ENCODE data around the gene SLC3A2. TPM values are rescaled to one million over a fixed set of nuclear protein-coding genes. Genes with fewer than 3 reads are reported as not detected.
A peak's percentile ranks its signal among the peaks of the same experiment; 100 is the strongest.

Gene SLC3A2
- total and polyA plus RNA-seq, 2 of the 13 experiments (the other 11 are each of a cell fraction or from before 2014, with no cell fraction given): 213 to 226 TPM

- TF ChIP-seq SETDB1 (CRISPR knock-in tag; IDR thresholded peaks at IDR 0.05; ENCODE audit: borderline replicate concordance): no peak
- TF ChIP-seq ZNF557 (CRISPR knock-in tag; IDR thresholded peaks at IDR 0.05): peak; percentile 90
- TF ChIP-seq ZGPAT (CRISPR knock-in tag; IDR thresholded peaks at IDR 0.05): peak; percentile 91
- TF ChIP-seq ZNF597 (CRISPR knock-in tag; IDR thresholded peaks at IDR 0.05): no peak
- TF ChIP-seq CERS6 (CRISPR knock-in tag; IDR thresholded peaks at IDR 0.05): peak; percentile 89; the same call in 1 of the 2 replicates
- peak; percentile 95; the same call in 1 of the 2 replicates for TF ChIP-seq ZNF704 (CRISPR knock-in tag; IDR thresholded peaks at IDR 0.05; ENCODE audit: borderline replicate concordance)
- no peak for TF ChIP-seq CHCHD3 (CRISPR knock-in tag; IDR thresholded peaks at IDR 0.05)
- TF ChIP-seq NR3C1 (CRISPR knock-in tag; IDR thresholded peaks at IDR 0.05): no peak
- no peak for TF ChIP-seq HNRNPK (IDR thresholded peaks at IDR 0.05; ENCODE audit: low read depth, low read length, poor library complexity, severe bottlenecking)
- no peak; the same call in 1 of the 2 replicates for TF ChIP-seq ZNF639 (CRISPR knock-in tag; conservative IDR thresholded peaks at IDR 0.05)
- TF ChIP-seq PCBP1 (IDR thresholded peaks at IDR 0.05; ENCODE audit: borderline replicate concordance, low read depth, low read length): no peak
- TF ChIP-seq FIP1L1 (IDR thresholded peaks at IDR 0.05; ENCODE audit: borderline replicate concordance, insufficient read depth, low read depth, low read length): no peak
- 0 out of 2 replicates have a peak, but pooled peaks have one; percentile 8 for TF ChIP-seq CAMTA2 (CRISPR knock-in tag; IDR thresholded peaks at IDR 0.05; ENCODE audit: borderline replicate concordance)
- no peak for TF ChIP-seq TCF7L2 (IDR thresholded peaks at IDR 0.05; ENCODE audit: low read depth, low read length)
- peak; percentile 62; the same call in 1 of the 2 replicates for TF ChIP-seq HMGXB3 (CRISPR knock-in tag; IDR thresholded peaks at IDR 0.05; ENCODE audit: borderline replicate concordance)
- no peak; the same call in 1 of the 2 replicates for TF ChIP-seq ARNTL (CRISPR knock-in tag; IDR thresholded peaks at IDR 0.05)
Measured at GRCh38 chr11:62855571-62856332, 24.9 kb upstream of the SLC3A2 start (continued).
